K562 (cell line): Measurements from ENCODE around the gene ZSCAN26. TPM values are rescaled to one million over a fixed set of nuclear protein-coding genes. Genes with fewer than 3 reads are reported as not detected.
A peak's percentile ranks its signal among the peaks of the same experiment; 100 is the strongest.

ENCODE experiments used
- BMI1 ChIP-seq: fragments of 150-350 bp; IDR thresholded peaks from 2 replicates; pipeline ENCODE4 v1.6.1; 2014; ENCODE audit warnings: low read length
- CBFA2T3 ChIP-seq: fragments of 450-650 bp; IDR thresholded peaks from 2 replicates; pipeline ENCODE4 v1.6.1; 2017
- CXXC5 ChIP-seq: fragments of 250-450 bp; sonication (Bioruptor Pico); IDR thresholded peaks from 2 replicates; pipeline ENCODE4 v1.8.0; 2022; ENCODE audit warnings: inconsistent platforms, mild to moderate bottlenecking, moderate library complexity
- FIP1L1 ChIP-seq: fragments of 200-400 bp; formaldehyde crosslinking; IDR thresholded peaks from 2 replicates; pipeline ENCODE4 v1.6.1; 2018; ENCODE audit warnings: mild to moderate bottlenecking, low read depth, low read length; ENCODE audit not compliant: poor library complexity, severe bottlenecking
- FOSL1 ChIP-seq: fragments of 200-800 bp; sonication (Bioruptor generic); conservative IDR thresholded peaks from 2 replicates; pipeline ENCODE4 v1.6.1; 2016; ENCODE audit warnings: missing genetic modification characterization, missing compliant biosample characterization
- HDAC2 ChIP-seq: fragments of 450-650 bp; IDR thresholded peaks from 2 replicates; pipeline ENCODE4 v1.6.1; 2016; ENCODE audit warnings: mild to moderate bottlenecking
- L3MBTL2 ChIP-seq: fragments of 450-650 bp; IDR thresholded peaks from 2 replicates; pipeline ENCODE4 v1.6.1; 2016; ENCODE audit warnings: mild to moderate bottlenecking, moderate library complexity
- NCOA1 ChIP-seq: fragments of 450-650 bp; IDR thresholded peaks from 2 replicates; pipeline ENCODE4 v1.6.1; 2016; ENCODE audit warnings: low read depth
- NCOA2 ChIP-seq, 2 experiments: fragments of 450-650 bp; IDR thresholded peaks; 2 replicates each; pipeline ENCODE4 v1.6.1; 2018; ENCODE audit warnings: mild to moderate bottlenecking in 2 of 2, moderate library complexity in 1 of 2; ENCODE audit not compliant: partially characterized antibody in 2 of 2
- NONO ChIP-seq, 2 experiments: fragments of 200-400 bp in 1 of 2; fragments of 450-650 bp in 1 of 2; formaldehyde crosslinking in 1 of 2; IDR thresholded peaks; 2 replicates each; pipeline ENCODE4 v1.6.1; 2017; ENCODE audit warnings: low read depth in 2 of 2, mild to moderate bottlenecking in 2 of 2, moderate library complexity in 2 of 2, low read length in 1 of 2
- PHF8 ChIP-seq: fragments of 200-600 bp; sonication (generic); IDR thresholded peaks from 2 replicates; pipeline ENCODE4 v1.6.1; 2012; ENCODE audit warnings: mixed run types, mild to moderate bottlenecking, inconsistent platforms, low read length, moderate library complexity, borderline replicate concordance
- POLR2H ChIP-seq: IDR thresholded peaks from 2 replicates; pipeline ENCODE4 v1.6.1; 2016; ENCODE audit warnings: missing genetic modification characterization, low read depth, mild to moderate bottlenecking, control low read depth, missing compliant biosample characterization, moderate library complexity
- SIN3B ChIP-seq: fragments of 450-650 bp; IDR thresholded peaks from 2 replicates; pipeline ENCODE4 v1.6.1; 2017; ENCODE audit warnings: low read depth, mild to moderate bottlenecking, moderate library complexity
- SMAD3 ChIP-seq: fragments of 450-650 bp; formaldehyde crosslinking; conservative IDR thresholded peaks from 2 replicates; pipeline ENCODE4 v1.4.0; 2020; ENCODE audit warnings: mild to moderate bottlenecking
- TEAD4 ChIP-seq, 2 experiments: sonication (generic) in 1 of 2; formaldehyde crosslinking in 1 of 2; IDR thresholded peaks; 2 replicates each; pipeline versions ENCODE4 v1.6.1 to v1.8.0; 2012 to 2022; ENCODE audit warnings: borderline replicate concordance in 1 of 2, inconsistent platforms in 1 of 2, low read length in 1 of 2, mild to moderate bottlenecking in 1 of 2, missing genetic modification reagents in 1 of 2
- ZBTB17 ChIP-seq: fragments of 450-650 bp; formaldehyde crosslinking; IDR thresholded peaks from 2 replicates; pipeline ENCODE4 v1.4.0; 2020; ENCODE audit warnings: mild to moderate bottlenecking
- ZBTB43 ChIP-seq: sonication (generic); formaldehyde crosslinking; IDR thresholded peaks from 2 replicates; pipeline ENCODE4 v1.8.0; 2023; ENCODE audit warnings: mild to moderate bottlenecking, missing genetic modification reagents
- ZBTB9 ChIP-seq: fragments of 450-650 bp; formaldehyde crosslinking; IDR thresholded peaks from 2 replicates; pipeline ENCODE4 v1.4.0; 2020; ENCODE audit warnings: mild to moderate bottlenecking, moderate library complexity
- ZNF717 ChIP-seq: fragments of 250-450 bp; sonication (Bioruptor Pico); IDR thresholded peaks from 2 replicates; pipeline ENCODE4 v1.5.0; 2021
- ZNF764 ChIP-seq: fragments of 250-450 bp; sonication (Bioruptor Pico); IDR thresholded peaks from 2 replicates; pipeline ENCODE4 v1.4.0; 2020; ENCODE audit warnings: low read depth, mild to moderate bottlenecking, moderate library complexity
- polyA plus RNA-seq, 8 experiments: library from polyadenylated mRNA; depleted of rRNA in 4 of 8; stranded (reverse) in 5 of 8; unstranded in 3 of 8; fragments of >200 nt; fragmentation: Nextera tagmentation in 2 of 8; fragmentation: Illumina TruSeq in 1 of 8; extraction: Ambion mirVana in 2 of 8; extraction: Trizol in 1 of 8; gene quantifications; 2 replicates each; pipeline versions ENCODE4 v1.2.1 to v1.2.3, GENCODE V29; 2011 to 2014; ENCODE audit warnings: inconsistent platforms in 1 of 8, missing spikeins in 1 of 8
- total RNA-seq, 7 experiments: library from RNA; depleted of rRNA in 6 of 7; stranded (reverse); fragments of >200 nt in 6 of 7; fragmentation: Illumina TruSeq in 2 of 7; extraction: Trizol in 2 of 7; gene quantifications; 2 replicates each; pipeline versions ENCODE4 v1.2.1 to v1.2.3, GENCODE V29; 2011 to 2021; ENCODE audit warnings: low replicate concordance in 1 of 7
- TF ChIP-seq, protein P1 (sequence below): fragments of 250-450 bp; sonication (Bioruptor Pico); IDR thresholded peaks from 2 replicates; pipeline ENCODE4 v1.4.0; 2020; ENCODE audit warnings: mild to moderate bottlenecking, moderate library complexity
- TF ChIP-seq, protein P2 (sequence below): fragments of 450-650 bp; formaldehyde crosslinking; IDR thresholded peaks from 2 replicates; pipeline ENCODE4 v1.4.0; 2020; ENCODE audit warnings: mild to moderate bottlenecking, moderate library complexity

The ZSCAN26 gene
- total and polyA plus RNA-seq, 9 of the 15 experiments (the other 6 are each of a cell fraction or from before 2014, with no cell fraction given) = 5.9 to 14.2 (median 10.5) TPM

GRCh38 chr6:28220257-28221133 lies 46.4 kb upstream of the ZSCAN26 start (continued):
- TF ChIP-seq, protein P1, sequence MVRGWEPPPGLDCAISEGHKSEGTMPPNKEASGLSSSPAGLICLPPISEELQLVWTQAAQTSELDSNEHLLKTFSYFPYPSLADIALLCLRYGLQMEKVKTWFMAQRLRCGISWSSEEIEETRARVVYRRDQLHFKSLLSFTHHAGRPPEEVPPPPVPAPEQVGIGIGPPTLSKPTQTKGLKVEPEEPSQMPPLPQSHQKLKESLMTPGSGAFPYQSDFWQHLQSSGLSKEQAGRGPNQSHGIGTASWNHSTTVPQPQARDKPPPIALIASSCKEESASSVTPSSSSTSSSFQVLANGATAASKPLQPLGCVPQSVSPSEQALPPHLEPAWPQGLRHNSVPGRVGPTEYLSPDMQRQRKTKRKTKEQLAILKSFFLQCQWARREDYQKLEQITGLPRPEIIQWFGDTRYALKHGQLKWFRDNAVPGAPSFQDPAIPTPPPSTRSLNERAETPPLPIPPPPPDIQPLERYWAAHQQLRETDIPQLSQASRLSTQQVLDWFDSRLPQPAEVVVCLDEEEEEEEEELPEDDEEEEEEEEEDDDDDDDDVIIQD (CRISPR knock-in tag) = no peak
- TF ChIP-seq NCOA2 (IDR thresholded peaks at IDR 0.05; ENCODE audit: partially characterized antibody in 2 of 2) (no peak), ZBTB9 (CRISPR knock-in tag) (0 out of 2 replicates have a peak, but pooled peaks have one; percentile 65), FOSL1 (0 out of 2 replicates have a peak, but pooled peaks have one; percentile 6), SMAD3 (CRISPR knock-in tag) (no peak), ZNF764 (CRISPR knock-in tag) (no peak), PHF8 (no peak), TEAD4 (IDR thresholded peaks at IDR 0.05; ENCODE audit: low read length) (peak; percentile 84), TEAD4 (CRISPR knock-in tag; IDR thresholded peaks at IDR 0.05; ENCODE audit: borderline replicate concordance) (no peak), L3MBTL2 (peak; percentile 76), POLR2H (peak; percentile 84), FIP1L1 (no peak), ZNF717 (CRISPR knock-in tag) (peak; percentile 81; the same call in 1 of the 2 replicates), ZBTB43 (CRISPR knock-in tag) (no peak), SIN3B (no peak), HDAC2 (peak; percentile 47; the same call in 1 of the 2 replicates), NONO (IDR thresholded peaks at IDR 0.05; ENCODE audit: low read depth in 2 of 2, low read length in 1 of 2) (peak in 1 of 2 experiments; percentile 69; a peak in 1 of 4 replicates), CBFA2T3 (0 out of 2 replicates have a peak, but pooled peaks have one; percentile 19), BMI1 (no peak), ZBTB17 (CRISPR knock-in tag) (peak; percentile 55; the same call in 1 of the 2 replicates), CXXC5 (CRISPR knock-in tag) (0 out of 2 replicates have a peak, but pooled peaks have one; percentile 13), NCOA1 (no peak)
- TF ChIP-seq, protein P2, sequence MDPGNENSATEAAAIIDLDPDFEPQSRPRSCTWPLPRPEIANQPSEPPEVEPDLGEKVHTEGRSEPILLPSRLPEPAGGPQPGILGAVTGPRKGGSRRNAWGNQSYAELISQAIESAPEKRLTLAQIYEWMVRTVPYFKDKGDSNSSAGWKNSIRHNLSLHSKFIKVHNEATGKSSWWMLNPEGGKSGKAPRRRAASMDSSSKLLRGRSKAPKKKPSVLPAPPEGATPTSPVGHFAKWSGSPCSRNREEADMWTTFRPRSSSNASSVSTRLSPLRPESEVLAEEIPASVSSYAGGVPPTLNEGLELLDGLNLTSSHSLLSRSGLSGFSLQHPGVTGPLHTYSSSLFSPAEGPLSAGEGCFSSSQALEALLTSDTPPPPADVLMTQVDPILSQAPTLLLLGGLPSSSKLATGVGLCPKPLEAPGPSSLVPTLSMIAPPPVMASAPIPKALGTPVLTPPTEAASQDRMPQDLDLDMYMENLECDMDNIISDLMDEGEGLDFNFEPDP (CRISPR knock-in tag) = peak; percentile 85; the same call in 1 of the 2 replicates
